WTC11 (cell line): ENCODE data around the gene OS9. TPM values are rescaled to one million over a fixed set of nuclear protein-coding genes. Genes with fewer than 3 reads are reported as not detected.

Experiments used
- ATAC-seq: fragments of 200-7000 bp; cut with Tn5 transposase; 2 replicates; pipeline ENCODE4 v1.10.0; 2021; ENCODE audit warnings: mild to moderate bottlenecking, moderate library complexity
- CTCF ChIA-PET: fragments of 300-600 bp; sonication (Branson Sonifier 250); formaldehyde crosslinking; loops from one replicate; lab custom pipeline; 2021; ENCODE audit warnings: antibody characterized with exemption; lab: Charles Lee
- POLR2A ChIA-PET: fragments of 350-600 bp; sonication (Branson Sonifier 250); formaldehyde crosslinking; loops from one replicate; lab custom pipeline; 2021; ENCODE audit warnings: antibody characterized with exemption; lab: Charles Lee
- DNase-seq: peaks from one replicate; pipeline ENCODE4 v3.0.0; 2021; ENCODE audit warnings: low spot score
- H3K27ac Mint-ChIP-seq: 2 replicates; pipeline ENCODE4 v1.8.0; 2021; ENCODE audit warnings: mixed read lengths
- H3K27me3 Mint-ChIP-seq: 2 replicates; pipeline ENCODE4 v1.8.0; 2021; ENCODE audit warnings: low read depth, mild to moderate bottlenecking, moderate library complexity, mixed read lengths
- H3K36me3 Mint-ChIP-seq: 2 replicates; pipeline ENCODE4 v1.8.0; 2021; ENCODE audit warnings: mixed read lengths
- H3K4me1 Mint-ChIP-seq: 2 replicates; pipeline ENCODE4 v1.8.0; 2022; ENCODE audit warnings: mixed read lengths
- H3K4me3 Mint-ChIP-seq: 2 replicates; pipeline ENCODE4 v1.8.0; 2021; ENCODE audit warnings: mild to moderate bottlenecking, moderate library complexity, mixed read lengths
- H3K9me3 Mint-ChIP-seq: 2 replicates; pipeline ENCODE4 v1.8.0; 2021; ENCODE audit warnings: mixed read lengths
- AFF4 ChIP-seq: sonication (generic); formaldehyde crosslinking; IDR thresholded peaks from 2 replicates; pipeline ENCODE4 v1.8.1; 2023; ENCODE audit warnings: mild to moderate bottlenecking, missing genetic modification reagents, borderline replicate concordance
- ATF1 ChIP-seq: sonication (generic); formaldehyde crosslinking; IDR thresholded peaks from 2 replicates; pipeline ENCODE4 v1.8.1; 2023; ENCODE audit warnings: mild to moderate bottlenecking, moderate library complexity, missing genetic modification reagents
- ETV6 ChIP-seq: sonication (generic); formaldehyde crosslinking; IDR thresholded peaks from 2 replicates; pipeline ENCODE4 v1.8.1; 2022; ENCODE audit warnings: mild to moderate bottlenecking, missing genetic modification reagents
- FOXK1 ChIP-seq: sonication (generic); formaldehyde crosslinking; IDR thresholded peaks from 2 replicates; pipeline ENCODE4 v1.8.0; 2022; ENCODE audit warnings: mild to moderate bottlenecking, moderate library complexity, missing genetic modification reagents
- FOXP1 ChIP-seq: sonication (generic); formaldehyde crosslinking; IDR thresholded peaks from 2 replicates; pipeline ENCODE4 v1.8.0; 2022; ENCODE audit warnings: missing genetic modification reagents, mild to moderate bottlenecking, moderate library complexity, borderline replicate concordance
- MYBL2 ChIP-seq: sonication (generic); formaldehyde crosslinking; IDR thresholded peaks from 2 replicates; pipeline ENCODE4 v1.8.1; 2023; ENCODE audit warnings: mild to moderate bottlenecking, moderate library complexity, missing genetic modification reagents
- NR3C1 ChIP-seq: sonication (generic); formaldehyde crosslinking; conservative IDR thresholded peaks from 2 replicates; pipeline ENCODE4 v1.8.1; 2023; ENCODE audit warnings: low read depth, mild to moderate bottlenecking, missing genetic modification reagents
- OVOL2 ChIP-seq: fragments of 250-450 bp; sonication (Bioruptor Pico); IDR thresholded peaks from 2 replicates; pipeline ENCODE4 v1.9.0; 2021; ENCODE audit warnings: mild to moderate bottlenecking, borderline replicate concordance
- PRRX2 ChIP-seq: fragments of 250-450 bp; sonication (Bioruptor Pico); IDR thresholded peaks from 2 replicates; pipeline ENCODE4 v1.8.0; 2021; ENCODE audit warnings: mild to moderate bottlenecking
- TEAD1 ChIP-seq: sonication (generic); formaldehyde crosslinking; IDR thresholded peaks from 2 replicates; pipeline ENCODE4 v1.8.0; 2022; ENCODE audit warnings: mild to moderate bottlenecking, missing genetic modification reagents
- USF2 ChIP-seq: sonication (generic); formaldehyde crosslinking; IDR thresholded peaks from 2 replicates; pipeline ENCODE4 v1.8.1; 2023; ENCODE audit warnings: mild to moderate bottlenecking, missing genetic modification reagents, moderate library complexity
- ZBTB43 ChIP-seq: sonication (generic); formaldehyde crosslinking; IDR thresholded peaks from 2 replicates; pipeline ENCODE4 v1.8.1; 2023; ENCODE audit warnings: mild to moderate bottlenecking, missing genetic modification reagents
- ZNF425 ChIP-seq: fragments of 250-450 bp; sonication (Bioruptor Pico); conservative IDR thresholded peaks from 2 replicates; pipeline ENCODE4 v1.9.0; 2021; ENCODE audit warnings: mild to moderate bottlenecking
- ZNF532 ChIP-seq: fragments of 250-450 bp; sonication (Bioruptor Pico); IDR thresholded peaks from 2 replicates; pipeline ENCODE4 v1.9.0; 2021; ENCODE audit warnings: mild to moderate bottlenecking, borderline replicate concordance
- total RNA-seq: library from RNA; stranded (reverse); gene quantifications from 3 replicates; pipeline ENCODE4 v1.2.3, GENCODE V29; 2021
- TF ChIP-seq, protein P1 (sequence below): sonication (generic); formaldehyde crosslinking; IDR thresholded peaks from 2 replicates; pipeline ENCODE4 v1.8.1; 2023; ENCODE audit warnings: mild to moderate bottlenecking, missing genetic modification reagents, moderate library complexity
- TF ChIP-seq, protein P2 (sequence below): sonication (generic); formaldehyde crosslinking; IDR thresholded peaks from 2 replicates; pipeline ENCODE4 v1.8.1; 2022; ENCODE audit warnings: missing genetic modification reagents, borderline replicate concordance

OS9 gene
- total RNA-seq, 1 experiment from 2014 or later, result 77.5 TPM

- peaks cover 90% of the 10 kb centered on the region for H3K27me3 Mint-ChIP-seq
- H3K4me1 Mint-ChIP-seq, result peaks cover 28% of the 10 kb centered on the region
- no peaks in the 10 kb centered on the region; the same call in 1 of the 2 replicates for H3K9me3 Mint-ChIP-seq
- ChIA-PET CTCF (interaction anchor here (0.6 to 0.7 kb wide), 2 partner anchors 281 to 1543 kb away, joined by 3 to 4 read pairs; partner anchors contain the start of gene GLI1), POLR2A (no interaction called here)
- no peak for ATAC-seq
- H3K27ac Mint-ChIP-seq, result no peak overlapping the region
- no peak for DNase-seq
- TF ChIP-seq OVOL2, result no peak
- TF ChIP-seq TEAD1 (CRISPR knock-in tag), result no peak
- no peak for TF ChIP-seq NR3C1 (CRISPR knock-in tag)
- no peak for TF ChIP-seq FOXP1
- no peak for TF ChIP-seq USF2 (CRISPR knock-in tag)
- TF ChIP-seq, protein P1, sequence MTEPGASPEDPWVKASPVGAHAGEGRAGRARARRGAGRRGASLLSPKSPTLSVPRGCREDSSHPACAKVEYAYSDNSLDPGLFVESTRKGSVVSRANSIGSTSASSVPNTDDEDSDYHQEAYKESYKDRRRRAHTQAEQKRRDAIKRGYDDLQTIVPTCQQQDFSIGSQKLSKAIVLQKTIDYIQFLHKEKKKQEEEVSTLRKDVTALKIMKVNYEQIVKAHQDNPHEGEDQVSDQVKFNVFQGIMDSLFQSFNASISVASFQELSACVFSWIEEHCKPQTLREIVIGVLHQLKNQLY (CRISPR knock-in tag), result no peak
- TF ChIP-seq PRRX2 (CRISPR knock-in tag), result no peak
- TF ChIP-seq, protein P2, sequence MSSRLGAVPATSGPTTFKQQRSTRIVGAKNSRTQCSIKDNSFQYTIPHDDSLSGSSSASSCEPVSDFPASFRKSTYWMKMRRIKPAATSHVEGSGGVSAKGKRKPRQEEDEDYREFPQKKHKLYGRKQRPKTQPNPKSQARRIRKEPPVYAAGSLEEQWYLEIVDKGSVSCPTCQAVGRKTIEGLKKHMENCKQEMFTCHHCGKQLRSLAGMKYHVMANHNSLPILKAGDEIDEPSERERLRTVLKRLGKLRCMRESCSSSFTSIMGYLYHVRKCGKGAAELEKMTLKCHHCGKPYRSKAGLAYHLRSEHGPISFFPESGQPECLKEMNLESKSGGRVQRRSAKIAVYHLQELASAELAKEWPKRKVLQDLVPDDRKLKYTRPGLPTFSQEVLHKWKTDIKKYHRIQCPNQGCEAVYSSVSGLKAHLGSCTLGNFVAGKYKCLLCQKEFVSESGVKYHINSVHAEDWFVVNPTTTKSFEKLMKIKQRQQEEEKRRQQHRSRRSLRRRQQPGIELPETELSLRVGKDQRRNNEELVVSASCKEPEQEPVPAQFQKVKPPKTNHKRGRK (CRISPR knock-in tag), result no peak
- no peak overlapping the region; the same call in 1 of the 2 replicates for H3K4me3 Mint-ChIP-seq
- no peaks in the 10 kb centered on the region for H3K36me3 Mint-ChIP-seq
Observed at GRCh38 chr12:57739914-57740538, 46.1 kb downstream of the OS9 start.

DNA sequence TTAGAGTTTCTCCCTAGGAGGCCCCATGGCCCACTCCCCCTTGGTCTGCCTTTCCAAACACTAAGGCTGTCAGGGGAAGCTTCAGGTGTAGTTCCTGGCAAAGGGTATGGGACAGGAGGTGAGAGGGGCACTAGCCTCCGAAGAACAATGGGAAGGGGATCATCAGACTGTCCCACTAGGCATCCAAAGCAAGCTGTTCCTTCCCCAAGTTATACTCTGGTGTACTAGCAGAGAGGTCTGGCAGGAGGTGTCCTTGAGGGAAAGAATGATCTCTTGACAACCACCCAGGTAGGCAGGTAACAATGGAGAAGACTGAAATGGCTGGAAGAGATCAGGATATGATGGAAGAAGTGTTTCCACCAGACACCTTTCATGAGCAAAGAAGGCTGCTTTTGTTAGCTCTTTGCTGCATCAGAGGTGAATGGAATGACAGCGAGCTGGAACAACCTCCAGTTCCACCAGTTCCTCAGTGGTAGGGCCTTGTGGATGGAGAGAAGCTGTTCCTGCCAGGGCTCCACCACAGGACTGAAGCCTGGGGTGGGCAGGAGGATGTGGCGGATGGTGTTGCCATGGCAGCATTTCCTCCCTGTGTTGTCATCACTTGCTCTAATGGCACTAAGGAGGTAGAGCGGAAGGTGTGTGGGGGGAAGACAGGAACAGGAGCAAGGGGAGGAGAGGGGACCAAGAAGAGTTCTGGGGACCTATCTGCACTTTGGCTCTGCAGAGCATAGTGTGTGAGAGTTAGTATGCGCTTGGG lies 46.9 kb downstream of the OS9 start:
- CTCF ChIA-PET, result interaction anchor here (0.9 to 4.7 kb wide), 5 partner anchors 14 to 157 kb away, joined by 3 to 31 read pairs (median 5); partner anchors contain the start of gene B4GALNT1
- H3K9me3 Mint-ChIP-seq, result no peaks in the 10 kb centered on the region; the same call in 1 of the 2 replicates
- H3K36me3 Mint-ChIP-seq, result 0 out of 2 replicates have a peak, but pooled peaks cover 2% of the 10 kb centered on the region
- no peak overlapping the region for H3K4me3 Mint-ChIP-seq
- no peak for DNase-seq
- POLR2A ChIA-PET, result interaction anchor here (1.0 kb wide), 1 partner anchor 11 kb away, joined by 4 read pairs; the partner anchor contains the start of gene CDK4
- ATAC-seq, result no peak
- no peak overlapping the region for H3K27ac Mint-ChIP-seq
- H3K4me1 Mint-ChIP-seq, result peaks cover 25% of the 10 kb centered on the region
- H3K27me3 Mint-ChIP-seq, result peaks cover 82% of the 10 kb centered on the region
- TF ChIP-seq MYBL2, result no peak
- no peak for TF ChIP-seq ZNF532 (CRISPR knock-in tag)
- TF ChIP-seq ATF1 (CRISPR knock-in tag), result no peak
- no peak for TF ChIP-seq ZNF425 (CRISPR knock-in tag)
- TF ChIP-seq FOXK1 (CRISPR knock-in tag), result no peak
- TF ChIP-seq ETV6 (CRISPR knock-in tag), result no peak
- TF ChIP-seq, protein P1 (CRISPR knock-in tag), result no peak
- TF ChIP-seq AFF4, result no peak
- no peak for TF ChIP-seq ZBTB43 (CRISPR knock-in tag)
